ENCODE results near the gene CDC45.
"Not testable (repeated sequence)": the region's sequence is repeated elsewhere in the genome, so short reads cannot be mapped to it uniquely, and the experiment has no call there.

CDC45 gene

GRCh38 chr22:19547620-19548019 lies 67.9 kb downstream of the CDC45 start:
- Mint-ChIP-seq H3K4me3 (no peak overlapping the region), H3K4me1 (ENCODE audit: low read depth) (no peaks in the 10 kb centered on the region), H3K9me3 (no peaks in the 10 kb centered on the region), H3K36me3 (ENCODE audit: low read depth) (no peaks in the 10 kb centered on the region), H3K27me3 (ENCODE audit: low read depth) (peaks cover 19% of the 10 kb centered on the region), H3K27ac (no peak overlapping the region)

- H3K27ac Mint-ChIP-seq; H3K9me3 Mint-ChIP-seq; H3K36me3 Mint-ChIP-seq (ENCODE audit: low read depth); H3K4me1 Mint-ChIP-seq (ENCODE audit: low read depth); H3K4me3 Mint-ChIP-seq: not testable (repeated sequence)
- peaks cover 15% of the 10 kb centered on the region for H3K27me3 Mint-ChIP-seq (ENCODE audit: low read depth)
Measured at GRCh38 chr22:19548427-19548826, 68.7 kb downstream of the CDC45 start.

- H3K27ac Mint-ChIP-seq = no peak overlapping the region
- no peak overlapping the region for H3K4me3 Mint-ChIP-seq
- no peaks in the 10 kb centered on the region for H3K4me1 Mint-ChIP-seq (ENCODE audit: low read depth)
- peaks cover 14% of the 10 kb centered on the region for H3K27me3 Mint-ChIP-seq (ENCODE audit: low read depth)
- no peaks in the 10 kb centered on the region for H3K9me3 Mint-ChIP-seq
- H3K36me3 Mint-ChIP-seq (ENCODE audit: low read depth) = no peaks in the 10 kb centered on the region
Measured at GRCh38 chr22:19548964-19549363, 69.2 kb downstream of the CDC45 start.

- Mint-ChIP-seq H3K36me3 (ENCODE audit: low read depth) (no peaks in the 10 kb centered on the region), H3K4me1 (ENCODE audit: low read depth) (no peaks in the 10 kb centered on the region), H3K27ac (no peak overlapping the region), H3K9me3 (no peaks in the 10 kb centered on the region), H3K27me3 (ENCODE audit: low read depth) (peaks cover 17% of the 10 kb centered on the region), H3K4me3 (no peak overlapping the region)
Measured at GRCh38 chr22:19549428-19549827, 69.7 kb downstream of the CDC45 start.

GRCh38 chr22:19550382-19550781 lies 70.7 kb downstream of the CDC45 start:
- Mint-ChIP-seq H3K36me3 (ENCODE audit: low read depth) (no peaks in the 10 kb centered on the region), H3K27ac (no peak overlapping the region), H3K27me3 (ENCODE audit: low read depth) (peaks cover 15% of the 10 kb centered on the region), H3K9me3 (no peaks in the 10 kb centered on the region), H3K4me1 (ENCODE audit: low read depth) (no peaks in the 10 kb centered on the region), H3K4me3 (no peak overlapping the region)

GRCh38 chr22:19553201-19553600 lies 73.5 kb downstream of the CDC45 start:
- H3K4me3 Mint-ChIP-seq = no peak overlapping the region
- no peaks in the 10 kb centered on the region for H3K9me3 Mint-ChIP-seq

GRCh38 chr22:19554834-19555404 lies 75.2 kb downstream of the CDC45 start:
- Mint-ChIP-seq H3K9me3 (no peaks in the 10 kb centered on the region), H3K27me3 (ENCODE audit: low read depth) (peaks cover 13% of the 10 kb centered on the region), H3K27ac (no peak overlapping the region), H3K4me1 (ENCODE audit: low read depth) (peaks cover 2% of the 10 kb centered on the region), H3K4me3 (no peak overlapping the region), H3K36me3 (ENCODE audit: low read depth) (no peaks in the 10 kb centered on the region)

More at GRCh38 chr22:19553201-19553600, 73.5 kb downstream of the CDC45 start:
- Mint-ChIP-seq H3K27me3 (ENCODE audit: low read depth) (peaks cover 13% of the 10 kb centered on the region), H3K27ac (no peak overlapping the region), H3K4me1 (ENCODE audit: low read depth) (no peaks in the 10 kb centered on the region), H3K36me3 (ENCODE audit: low read depth) (no peaks in the 10 kb centered on the region)

GRCh38 chr22:19555651-19556050 lies 75.9 kb downstream of the CDC45 start:
- Mint-ChIP-seq H3K9me3 (no peaks in the 10 kb centered on the region), H3K27me3 (ENCODE audit: low read depth) (peaks cover 13% of the 10 kb centered on the region), H3K27ac (no peak overlapping the region), H3K36me3 (ENCODE audit: low read depth) (no peaks in the 10 kb centered on the region), H3K4me3 (no peak overlapping the region), H3K4me1 (ENCODE audit: low read depth) (peaks cover 2% of the 10 kb centered on the region)

- Mint-ChIP-seq H3K4me3 (no peak overlapping the region), H3K36me3 (ENCODE audit: low read depth) (no peaks in the 10 kb centered on the region), H3K4me1 (ENCODE audit: low read depth) (peaks cover 2% of the 10 kb centered on the region), H3K9me3 (no peaks in the 10 kb centered on the region), H3K27ac (no peak overlapping the region), H3K27me3 (ENCODE audit: low read depth) (peaks cover 13% of the 10 kb centered on the region)
Measured at GRCh38 chr22:19556963-19557545, 77.3 kb downstream of the CDC45 start.

- no peaks in the 10 kb centered on the region for H3K9me3 Mint-ChIP-seq
Measured at GRCh38 chr22:19559324-19559811, 79.6 kb downstream of the CDC45 start.

GRCh38 chr22:19559956-19560355 lies 80.2 kb downstream of the CDC45 start:
- Mint-ChIP-seq H3K9me3 (no peaks in the 10 kb centered on the region), H3K27ac (no peak overlapping the region), H3K27me3 (ENCODE audit: low read depth) (peaks cover 6% of the 10 kb centered on the region), H3K4me3 (no peak overlapping the region), H3K4me1 (ENCODE audit: low read depth) (peaks cover 2% of the 10 kb centered on the region), H3K36me3 (ENCODE audit: low read depth) (no peaks in the 10 kb centered on the region)

More at GRCh38 chr22:19559324-19559811, 79.6 kb downstream of the CDC45 start:
- Mint-ChIP-seq H3K36me3 (ENCODE audit: low read depth) (no peaks in the 10 kb centered on the region), H3K27ac (no peak overlapping the region), H3K27me3 (ENCODE audit: low read depth) (peaks cover 7% of the 10 kb centered on the region), H3K4me3 (no peak overlapping the region), H3K4me1 (ENCODE audit: low read depth) (peaks cover 2% of the 10 kb centered on the region)

GRCh38 chr22:19565382-19566278 lies 85.9 kb downstream of the CDC45 start:
- Mint-ChIP-seq H3K9me3 (no peaks in the 10 kb centered on the region), H3K36me3 (ENCODE audit: low read depth) (no peaks in the 10 kb centered on the region), H3K27me3 (ENCODE audit: low read depth) (peaks cover 3% of the 10 kb centered on the region), H3K4me3 (no peak overlapping the region), H3K4me1 (ENCODE audit: low read depth) (peaks cover 10% of the 10 kb centered on the region), H3K27ac (no peak overlapping the region)

GRCh38 chr22:19566279-19567156 lies 86.8 kb downstream of the CDC45 start:
- H3K27ac Mint-ChIP-seq = no peak overlapping the region

More at GRCh38 chr22:19566279-19567156, 86.8 kb downstream of the CDC45 start:
- no peaks in the 10 kb centered on the region for H3K36me3 Mint-ChIP-seq (ENCODE audit: low read depth)
- peaks cover 3% of the 10 kb centered on the region for H3K27me3 Mint-ChIP-seq (ENCODE audit: low read depth)
- H3K4me1 Mint-ChIP-seq (ENCODE audit: low read depth) = peaks cover 10% of the 10 kb centered on the region
- no peak overlapping the region for H3K4me3 Mint-ChIP-seq
- no peaks in the 10 kb centered on the region for H3K9me3 Mint-ChIP-seq

All from T-helper 1 cell treated with Interleukin-12 subunit alpha and Interleukin-12 subunit beta and Interleukin-4 antibody, amounts not matched to agents 30 μg/mL and 1 μg/mL, for 36 hours (primary cell).